GM18861 (cell line): ENCODE measurements around the gene IDH3G.
A peak's percentile ranks its signal among the peaks of the same experiment; 100 is the strongest.

Experiments used
- ATAC-seq: cut with Tn5 transposase; IDR thresholded peaks from one replicate; pipeline ENCODE4 v1.9.1; 2021; ENCODE audit not compliant: unreplicated experiment

Gene IDH3G

GRCh38 chrX:153773741-153774575 lies 20.2 kb downstream of the IDH3G start:
- ATAC-seq = no peak

GRCh38 chrX:153773218-153773611 lies 21.0 kb downstream of the IDH3G start:
- no peak for ATAC-seq

DNA sequence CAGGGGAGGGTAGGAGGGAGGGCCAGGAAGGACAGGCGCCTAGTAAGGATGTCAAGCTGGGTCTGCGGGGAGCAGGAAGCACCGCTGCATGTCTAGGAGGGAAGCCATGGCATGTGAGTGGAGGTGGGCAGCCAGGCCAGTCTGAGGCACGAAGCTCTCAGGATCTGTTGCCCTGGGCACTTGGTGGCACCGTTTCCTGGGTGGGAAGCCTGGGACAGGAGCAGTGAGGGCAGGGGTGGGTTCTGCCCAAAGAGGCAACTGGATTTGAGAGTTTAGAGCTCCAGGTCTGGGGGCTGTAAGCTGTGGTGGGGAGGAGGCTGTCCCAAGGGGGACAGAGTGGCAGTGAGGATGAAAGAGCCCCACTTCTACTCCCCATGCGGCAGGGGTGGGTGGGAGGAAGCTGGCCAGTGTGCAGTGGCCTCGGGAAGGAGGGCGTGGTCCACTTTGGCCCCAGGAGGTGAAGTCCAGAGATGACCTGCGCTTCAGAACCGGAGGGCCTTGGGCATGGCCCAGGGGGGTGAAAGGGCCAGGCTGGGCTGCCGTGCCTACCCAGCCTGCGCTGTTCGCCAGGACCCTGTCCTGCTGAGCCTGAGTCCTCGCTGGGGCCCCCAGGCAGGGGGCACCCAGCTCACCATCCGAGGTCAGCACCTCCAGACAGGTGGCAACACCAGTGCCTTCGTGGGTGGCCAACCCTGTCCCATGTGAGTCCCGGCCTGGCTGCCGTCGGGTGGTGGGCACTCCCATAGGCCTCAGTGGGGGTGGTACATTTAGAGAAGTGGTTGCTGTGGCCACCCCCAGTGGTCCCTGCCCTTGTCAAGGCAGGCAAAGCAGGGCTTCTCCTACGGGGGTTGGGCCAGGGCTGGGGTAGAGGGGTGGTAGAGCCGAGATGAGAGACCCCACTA lies 21.6 kb downstream of the IDH3G start:
- no peak for ATAC-seq

DNA sequence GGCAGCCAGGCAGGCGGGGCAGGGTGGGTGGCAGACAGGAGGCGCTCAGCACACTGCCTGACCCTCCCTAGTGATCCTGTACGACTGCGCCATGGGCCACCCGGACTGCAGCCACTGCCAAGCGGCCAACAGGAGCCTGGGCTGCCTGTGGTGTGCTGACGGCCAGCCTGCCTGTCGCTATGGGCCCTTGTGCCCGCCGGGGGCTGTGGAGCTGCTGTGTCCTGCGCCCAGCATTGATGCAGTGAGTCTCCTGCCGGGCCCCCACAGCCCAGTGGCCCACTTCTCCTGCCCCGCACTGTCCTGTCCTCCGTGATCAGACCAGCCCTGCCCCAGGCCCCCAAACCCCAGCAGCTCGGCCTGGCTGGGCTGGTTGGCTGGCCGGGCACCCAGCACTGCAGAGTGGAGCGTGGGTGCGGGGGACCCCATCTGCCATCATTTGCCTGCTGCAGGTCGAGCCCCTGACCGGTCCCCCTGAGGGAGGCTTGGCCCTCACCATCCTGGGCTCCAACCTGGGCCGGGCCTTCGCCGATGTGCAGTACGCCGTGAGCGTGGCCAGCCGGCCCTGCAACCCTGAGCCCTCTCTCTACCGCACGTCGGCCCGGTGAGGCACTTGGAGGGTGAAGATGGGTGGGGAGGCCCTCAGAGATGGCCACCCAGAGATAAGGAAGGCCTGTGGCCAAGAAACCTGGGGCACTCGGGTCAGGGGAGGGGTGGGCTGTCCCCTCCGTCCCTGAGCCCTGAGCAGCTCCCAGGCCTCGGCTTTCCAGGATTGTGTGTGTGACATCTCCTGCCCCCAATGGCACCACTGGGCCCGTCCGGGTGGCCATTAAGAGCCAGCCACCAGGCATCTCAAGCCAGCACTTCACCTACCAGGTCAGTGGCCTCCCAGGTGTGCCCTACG lies 22.5 kb downstream of the IDH3G start:
- no peak for ATAC-seq

GRCh38 chrX:153770601-153771414 lies 23.4 kb downstream of the IDH3G start:
- no peak for ATAC-seq

- ATAC-seq = no peak
Measured at GRCh38 chrX:153769865-153770600, 24.1 kb downstream of the IDH3G start.

GRCh38 chrX:153769158-153769864 lies 24.9 kb downstream of the IDH3G start:
- ATAC-seq = no peak

GRCh38 chrX:153768311-153769157 lies 25.6 kb downstream of the IDH3G start:
- ATAC-seq = no peak

DNA sequence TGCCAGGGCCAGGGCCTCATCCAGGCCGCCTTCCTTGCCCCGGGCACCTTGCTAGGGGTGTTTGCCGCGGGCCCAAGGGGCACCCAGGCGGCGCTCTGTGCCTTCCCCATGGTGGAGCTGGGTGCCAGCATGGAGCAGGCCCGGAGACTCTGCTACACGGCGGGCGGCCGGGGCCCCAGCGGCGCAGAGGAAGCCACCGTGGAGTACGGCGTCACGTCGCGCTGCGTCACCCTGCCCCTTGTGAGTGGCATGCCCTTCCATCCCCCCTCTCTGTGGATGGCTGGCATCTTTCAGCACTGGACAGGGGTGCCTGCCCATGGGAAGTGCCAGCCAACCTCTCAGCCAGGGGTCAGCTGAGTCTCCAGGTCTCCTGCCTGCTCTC lies 26.5 kb downstream of the IDH3G start:
- no peak for ATAC-seq

DNA sequence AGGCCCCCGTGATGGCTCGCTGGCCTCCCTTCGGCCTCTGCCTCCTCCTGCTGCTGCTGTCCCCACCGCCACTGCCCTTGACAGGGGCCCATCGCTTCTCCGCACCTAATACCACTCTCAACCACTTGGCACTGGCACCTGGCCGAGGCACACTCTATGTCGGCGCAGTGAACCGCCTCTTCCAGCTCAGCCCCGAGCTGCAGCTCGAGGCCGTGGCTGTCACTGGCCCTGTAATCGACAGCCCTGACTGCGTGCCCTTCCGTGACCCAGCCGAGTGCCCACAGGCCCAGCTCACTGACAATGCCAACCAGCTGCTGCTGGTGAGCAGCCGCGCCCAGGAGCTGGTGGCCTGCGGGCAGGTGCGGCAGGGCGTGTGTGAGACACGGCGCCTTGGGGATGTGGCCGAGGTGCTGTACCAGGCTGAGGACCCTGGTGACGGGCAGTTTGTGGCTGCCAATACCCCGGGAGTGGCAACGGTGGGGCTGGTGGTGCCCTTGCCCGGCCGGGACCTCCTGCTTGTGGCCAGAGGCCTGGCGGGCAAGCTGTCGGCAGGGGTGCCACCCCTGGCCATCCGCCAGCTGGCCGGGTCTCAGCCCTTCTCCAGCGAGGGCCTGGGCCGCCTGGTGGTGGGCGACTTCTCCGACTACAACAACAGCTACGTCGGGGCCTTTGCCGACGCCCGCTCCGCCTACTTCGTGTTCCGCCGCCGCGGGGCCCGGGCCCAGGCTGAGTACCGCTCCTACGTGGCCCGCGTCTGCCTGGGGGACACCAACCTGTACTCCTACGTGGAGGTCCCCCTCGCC lies 27.1 kb downstream of the IDH3G start:
- ATAC-seq = no peak

- no peak for ATAC-seq
Measured at GRCh38 chrX:153766098-153766817, 27.9 kb downstream of the IDH3G start.

DNA sequence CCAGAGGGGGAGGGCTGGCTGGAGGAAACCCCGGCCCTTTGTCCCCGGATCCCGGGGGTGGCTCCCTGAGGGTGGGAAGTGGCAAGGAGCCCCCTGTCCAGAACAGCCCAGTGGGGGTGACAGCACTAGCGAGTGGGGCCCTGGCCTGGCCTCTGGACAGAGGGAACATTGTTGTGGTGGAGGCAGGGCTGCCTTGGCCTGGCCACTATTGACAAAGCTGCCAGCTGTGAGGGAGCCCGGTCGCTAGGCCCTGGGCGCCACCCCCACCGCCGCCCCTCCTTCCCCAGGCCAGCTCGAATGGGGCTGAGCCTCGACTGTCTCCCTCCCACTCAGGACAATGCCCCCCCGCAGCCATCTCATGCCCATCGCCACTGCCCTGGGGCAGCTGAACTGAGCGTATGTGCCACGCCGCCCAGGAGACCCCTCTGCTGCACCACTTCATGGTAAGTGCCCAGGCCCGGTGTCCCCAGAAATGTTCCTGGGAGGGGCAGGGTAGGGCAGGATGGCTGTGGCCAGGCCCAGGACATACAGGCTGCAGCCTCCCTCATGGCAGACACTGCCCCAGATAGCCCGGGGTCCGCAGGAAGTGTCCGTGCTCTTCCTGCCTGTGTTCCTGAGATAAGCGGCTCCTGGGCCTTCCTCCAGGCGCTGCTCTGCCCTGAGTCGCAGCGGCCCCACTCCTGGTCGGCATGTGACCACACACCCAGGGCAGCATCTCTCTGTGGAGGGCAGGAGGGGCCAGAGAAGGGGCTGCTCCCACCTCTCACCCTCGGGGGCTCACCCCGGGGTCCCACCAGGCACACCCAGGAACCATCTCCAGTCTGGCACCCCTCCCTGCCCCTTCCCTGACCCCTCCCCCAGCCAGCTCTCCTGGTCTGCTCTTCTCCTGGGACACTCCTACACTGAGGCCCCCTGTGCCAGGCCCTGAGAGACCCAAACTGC lies 28.8 kb downstream of the IDH3G start:
- no peak for ATAC-seq

DNA sequence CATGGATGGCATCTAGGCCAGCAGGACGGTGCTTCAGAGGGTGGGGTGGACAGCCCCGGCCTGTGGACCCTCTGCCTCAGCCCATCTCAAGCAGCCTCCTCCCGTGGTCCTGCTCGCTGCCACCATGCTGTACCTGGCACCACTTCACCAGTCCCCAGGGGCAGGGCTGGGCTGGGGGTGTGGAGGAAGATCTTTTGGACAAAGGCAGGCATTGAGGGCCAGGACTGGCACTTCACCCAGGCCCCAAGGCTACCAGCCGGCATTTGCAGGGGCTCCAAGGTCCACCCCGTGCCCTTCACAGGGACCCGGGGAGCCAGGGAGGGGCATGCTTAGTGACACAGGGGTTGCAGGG lies 29.4 kb downstream of the IDH3G start:
- ATAC-seq = no peak

DNA sequence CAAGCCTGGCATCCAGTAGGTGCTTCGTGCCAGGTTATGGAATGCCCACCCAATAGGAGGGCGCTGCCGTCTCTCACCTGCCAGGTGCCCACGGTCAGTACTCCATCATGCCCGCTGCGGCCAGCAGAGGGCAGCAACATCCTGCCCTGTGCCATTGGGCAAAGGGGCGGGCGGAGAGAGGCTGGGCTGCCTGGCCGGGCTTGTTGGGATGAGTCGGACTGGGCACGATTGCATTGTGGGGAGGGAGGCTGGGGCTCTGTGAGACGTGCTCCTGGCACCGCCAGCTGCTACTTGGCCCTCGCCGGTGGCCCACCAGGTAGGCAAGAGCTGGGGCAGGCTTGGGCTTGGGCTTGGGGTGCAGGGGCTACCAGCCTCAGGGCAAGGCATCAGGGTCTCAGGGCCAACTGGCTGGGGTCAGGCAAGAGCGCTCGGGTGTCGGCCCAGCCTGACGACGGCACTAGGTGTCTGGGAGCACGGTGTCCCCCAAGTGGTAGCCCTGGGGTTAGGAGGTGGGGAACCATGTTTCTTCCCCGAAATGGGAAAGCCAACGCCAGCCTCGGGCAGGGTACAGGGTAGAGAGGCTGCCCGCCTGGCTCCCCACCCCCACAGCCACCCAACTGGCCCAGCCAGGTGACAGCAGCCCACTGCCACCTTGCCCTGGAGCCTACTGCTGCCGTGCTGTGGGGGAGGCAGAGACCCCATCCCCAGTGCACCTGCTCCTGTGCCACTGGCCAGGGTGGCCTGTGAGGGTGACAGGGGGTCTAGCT lies 30.0 kb downstream of the IDH3G start, which contains the start of gene PLXNB3:
Gene PLXNB3 (plus strand): TSS at position 261 of the 767 bp plus-strand sequence. CDS start 1,287 bp downstream, outside the sequence.
- ATAC-seq = peak; percentile 45
